Endometrial microvascular endothelial cells (primary cell): ENCODE data around the gene ADPRS. TPM values are rescaled to one million over a fixed set of nuclear protein-coding genes. Genes with fewer than 3 reads are reported as not detected.

Source experiments
- in situ Hi-C: cut with HindIII; loops from 2 replicates; pipeline ENCODE4 v1.10.0; 2017; ENCODE audit warnings: low sequenced_read_pairs, low pct_unique_long_range_greater_than_20kb; ENCODE audit errors: inconsistent ontology term
- total RNA-seq: library from RNA; depleted of rRNA; stranded (reverse); fragments of >200 nt; gene quantifications from one replicate; pipeline ENCODE4 v1.2.3, GENCODE V29; 2015; ENCODE audit errors: inconsistent ontology term

Gene ADPRS
- total RNA-seq, 1 donor from 2014 or later = 59.1 TPM

GRCh38 chr1:36124404-36125128 is 35.9 kb downstream of the ADPRS start:
- in situ Hi-C loops = loop anchor here (25.0 kb wide), 1 partner anchor 163 kb away; no protein-coding TSS in a partner anchor

GRCh38 chr1:36125129-36125991 is 36.7 kb downstream of the ADPRS start, which contains the start of gene COL8A2:
Gene COL8A2 (minus strand): TSS chr1:36125222. CDS start chr1:36100242, 24,980 bp downstream.
- in situ Hi-C loops = loop anchor here (25.0 kb wide), 1 partner anchor 162 kb away; no protein-coding TSS in a partner anchor

- in situ Hi-C loops = loop anchor here (25.0 kb wide), 1 partner anchor 161 kb away; no protein-coding TSS in a partner anchor
These were observed 37.5 kb downstream of the ADPRS start for GRCh38 chr1:36126005-36126716.

GRCh38 chr1:36126797-36127500 is 38.3 kb downstream of the ADPRS start:
- in situ Hi-C loops = loop anchor here (25.0 kb wide), 1 partner anchor 160 kb away; no protein-coding TSS in a partner anchor

GRCh38 chr1:36128126-36128904 is 39.6 kb downstream of the ADPRS start:
- in situ Hi-C loops = loop anchor here (25.0 kb wide), 1 partner anchor 159 kb away; no protein-coding TSS in a partner anchor

- in situ Hi-C loops = loop anchor here (25.0 kb wide), 1 partner anchor 158 kb away; no protein-coding TSS in a partner anchor
These were observed 40.2 kb downstream of the ADPRS start for GRCh38 chr1:36128905-36129206.

GRCh38 chr1:36132029-36132428 is 43.3 kb downstream of the ADPRS start:
- in situ Hi-C loops = loop anchor here (25.0 kb wide), 1 partner anchor 155 kb away; no protein-coding TSS in a partner anchor

GRCh38 chr1:36133484-36133883 is 44.8 kb downstream of the ADPRS start:
- in situ Hi-C loops = loop anchor here (25.0 kb wide), 1 partner anchor 154 kb away; no protein-coding TSS in a partner anchor

- in situ Hi-C loops = loop anchor here (25.0 kb wide), 1 partner anchor 153 kb away; no protein-coding TSS in a partner anchor
These were observed 45.3 kb downstream of the ADPRS start for GRCh38 chr1:36134031-36134430.

- in situ Hi-C loops = loop anchor here (25.0 kb wide), 1 partner anchor 153 kb away; no protein-coding TSS in a partner anchor
These were observed 46.0 kb downstream of the ADPRS start for GRCh38 chr1:36134505-36135329.

- in situ Hi-C loops = loop anchor here (25.0 kb wide), 1 partner anchor 152 kb away; no protein-coding TSS in a partner anchor
These were observed 46.6 kb downstream of the ADPRS start for GRCh38 chr1:36135330-36135667.

GRCh38 chr1:36135796-36136195 is 47.1 kb downstream of the ADPRS start:
- in situ Hi-C loops = loop anchor here (25.0 kb wide), 1 partner anchor 152 kb away; no protein-coding TSS in a partner anchor

GRCh38 chr1:36136535-36136934 is 47.8 kb downstream of the ADPRS start:
- in situ Hi-C loops = loop anchor here (25.0 kb wide), 1 partner anchor 151 kb away; no protein-coding TSS in a partner anchor

- in situ Hi-C loops = loop anchor here (25.0 kb wide), 1 partner anchor 150 kb away; no protein-coding TSS in a partner anchor
These were observed 48.5 kb downstream of the ADPRS start for GRCh38 chr1:36137226-36137625.

- in situ Hi-C loops = loop anchor here (25.0 kb wide), 1 partner anchor 150 kb away; no protein-coding TSS in a partner anchor
These were observed 49.1 kb downstream of the ADPRS start for GRCh38 chr1:36137776-36138175.

- in situ Hi-C loops = loop anchor here (25.0 kb wide), 1 partner anchor 148 kb away; no protein-coding TSS in a partner anchor
These were observed 50.8 kb downstream of the ADPRS start for GRCh38 chr1:36139521-36139920.
